Neural progenitor cell (in vitro differentiated cells): ENCODE measurements around the gene TSPAN5. TPM values are rescaled to one million over a fixed set of nuclear protein-coding genes. Genes with fewer than 3 reads are reported as not detected.

Experiments used
- DNase-seq: peaks from one replicate; pipeline ENCODE4 v3.0.0-alpha.2; 2016; ENCODE audit warnings: low spot score
- H2AFZ ChIP-seq: fragments of 200-600 bp; sonication (generic); replicated peaks from 2 replicates; pipeline ENCODE4 v1.6.1; 2016; ENCODE audit warnings: antibody characterized with exemption
- H3F3A ChIP-seq: fragments of 200-600 bp; sonication (generic); 2 replicates; pipeline ENCODE4 v1.6.1; 2016; ENCODE audit warnings: antibody characterized with exemption, low read depth
- H3K27ac ChIP-seq: fragments of 200-600 bp; sonication (generic); 2 replicates; pipeline ENCODE4 v1.5.1; 2016; ENCODE audit warnings: mild to moderate bottlenecking
- H3K27me3 ChIP-seq: fragments of 200-600 bp; sonication (generic); 2 replicates; pipeline ENCODE4 v1.6.1; 2016; ENCODE audit warnings: mild to moderate bottlenecking, moderate library complexity
- H3K36me3 ChIP-seq: fragments of 200-600 bp; sonication (generic); 2 replicates; pipeline ENCODE4 v1.5.1; 2016
- H3K4me1 ChIP-seq: fragments of 200-600 bp; sonication (generic); 2 replicates; pipeline ENCODE4 v1.6.1; 2016; ENCODE audit warnings: mixed run types
- H3K4me2 ChIP-seq: fragments of 200-600 bp; sonication (generic); 2 replicates; pipeline ENCODE4 v1.6.1; 2016
- H3K4me3 ChIP-seq: fragments of 200-600 bp; sonication (generic); 2 replicates; pipeline ENCODE4 v1.5.1; 2016
- H3K79me2 ChIP-seq: fragments of 200-600 bp; sonication (generic); 2 replicates; pipeline ENCODE4 v1.6.1; 2016; ENCODE audit warnings: low read depth
- H3K9ac ChIP-seq: fragments of 200-600 bp; sonication (generic); 2 replicates; pipeline ENCODE4 v1.6.1; 2016
- H3K9me3 ChIP-seq: fragments of 200-600 bp; sonication (generic); 2 replicates; pipeline ENCODE4 v1.5.1; 2016; ENCODE audit warnings: low read depth
- H4K20me1 ChIP-seq: fragments of 200-600 bp; sonication (generic); 2 replicates; pipeline ENCODE4 v1.6.1; 2016; ENCODE audit warnings: low read depth
- H3K27ac Mint-ChIP-seq: 3 replicates; pipeline ENCODE4 v1.8.0; 2021; ENCODE audit warnings: mixed read lengths
- H3K27me3 Mint-ChIP-seq: 2 replicates; pipeline ENCODE4 v1.8.0; 2022; ENCODE audit warnings: low read depth, mild to moderate bottlenecking, inconsistent platforms, moderate library complexity, mixed read lengths; ENCODE audit not compliant: insufficient read depth
- H3K36me3 Mint-ChIP-seq: 3 replicates; pipeline ENCODE4 v1.8.0; 2021; ENCODE audit warnings: mixed read lengths
- H3K4me1 Mint-ChIP-seq: 3 replicates; pipeline ENCODE4 v1.8.0; 2021; ENCODE audit warnings: mixed read lengths
- H3K4me3 Mint-ChIP-seq: 3 replicates; pipeline ENCODE4 v1.8.0; 2021; ENCODE audit warnings: mild to moderate bottlenecking, moderate library complexity, mixed read lengths
- H3K9me3 Mint-ChIP-seq: 3 replicates; pipeline ENCODE4 v1.8.0; 2020; ENCODE audit warnings: mixed read lengths
- CTCF ChIP-seq: fragments of 200-600 bp; sonication (generic); IDR thresholded peaks from 2 replicates; pipeline ENCODE4 v1.5.1; 2017; ENCODE audit warnings: antibody characterized with exemption, mild to moderate bottlenecking
- EZH2 ChIP-seq: fragments of 200-600 bp; sonication (generic); IDR thresholded peaks from 2 replicates; pipeline ENCODE4 v1.6.1; 2017; ENCODE audit warnings: antibody characterized with exemption, mild to moderate bottlenecking, moderate library complexity
- EZH2phosphoT487 ChIP-seq: fragments of 200-600 bp; sonication (generic); IDR thresholded peaks from 2 replicates; pipeline ENCODE4 v1.6.1; 2017; ENCODE audit warnings: antibody characterized with exemption
- total RNA-seq: library from RNA; depleted of rRNA; stranded (reverse); fragments of >200 nt; gene quantifications from 2 replicates; pipeline ENCODE4 v1.2.3, GENCODE V29; 2015; ENCODE audit warnings: low replicate concordance

Gene TSPAN5
- total RNA-seq, 1 donor from 2014 or later = 34.9 TPM

- peaks cover 32% of the 10 kb centered on the region for H3K4me1 ChIP-seq
- H3K4me2 ChIP-seq = no peak overlapping the region
- TF ChIP-seq CTCF (no peak), EZH2phosphoT487 (no peak), EZH2 (no peak)
- H4K20me1 ChIP-seq = no peaks in the 10 kb centered on the region
- Mint-ChIP-seq H3K4me3 (no peak overlapping the region), H3K9me3 (peaks cover 5% of the 10 kb centered on the region), H3K4me1 (peaks cover 75% of the 10 kb centered on the region), H3K36me3 (peaks cover 1% of the 10 kb centered on the region), H3K27ac (peak overlapping the region; percentile 4), H3K27me3 (no peaks in the 10 kb centered on the region)
- no peaks in the 10 kb centered on the region for H3K27me3 ChIP-seq
- H3K9me3 ChIP-seq = no peaks in the 10 kb centered on the region
- no peaks in the 10 kb centered on the region for H3K79me2 ChIP-seq
- DNase-seq = no peak
- no peak overlapping the region for H3K9ac ChIP-seq
- H3K4me3 ChIP-seq = no peak overlapping the region
- H3F3A ChIP-seq = no peaks in the 10 kb centered on the region
- H3K27ac ChIP-seq = no peak overlapping the region
- no peak overlapping the region for H2AFZ ChIP-seq
- H3K36me3 ChIP-seq = no peaks in the 10 kb centered on the region
Measured at GRCh38 chr4:98521486-98521885, 136.9 kb downstream of the TSPAN5 start.

GRCh38 chr4:98519268-98519977 lies 139.0 kb downstream of the TSPAN5 start:
- peaks cover 11% of the 10 kb centered on the region for H3K36me3 Mint-ChIP-seq
- no peaks in the 10 kb centered on the region for H4K20me1 ChIP-seq
- H3K9me3 Mint-ChIP-seq = peaks cover 11% of the 10 kb centered on the region
- H3K4me3 Mint-ChIP-seq = no peak overlapping the region
- no peaks in the 10 kb centered on the region for H3K27me3 ChIP-seq
- H3K4me3 ChIP-seq = no peak overlapping the region
- H3K4me1 Mint-ChIP-seq = peaks cover 79% of the 10 kb centered on the region
- no peak overlapping the region for H3K27ac ChIP-seq
- no peaks in the 10 kb centered on the region for H3K27me3 Mint-ChIP-seq
- no peak overlapping the region for H3K4me2 ChIP-seq
- no peaks in the 10 kb centered on the region for H3K36me3 ChIP-seq
- peaks cover 30% of the 10 kb centered on the region for H3K4me1 ChIP-seq
- no peak overlapping the region for H2AFZ ChIP-seq
- no peaks in the 10 kb centered on the region for H3K79me2 ChIP-seq
- no peaks in the 10 kb centered on the region for H3K9me3 ChIP-seq
- DNase-seq = no peak
- no peaks in the 10 kb centered on the region for H3F3A ChIP-seq
- peak overlapping the region; percentile 5 for H3K27ac Mint-ChIP-seq
- H3K9ac ChIP-seq = no peak overlapping the region
- TF ChIP-seq EZH2phosphoT487 (no peak), CTCF (no peak), EZH2 (no peak)

GRCh38 chr4:98518559-98519267 lies 139.7 kb downstream of the TSPAN5 start:
- Mint-ChIP-seq H3K4me1 (peaks cover 71% of the 10 kb centered on the region), H3K27me3 (no peaks in the 10 kb centered on the region), H3K4me3 (no peak overlapping the region), H3K9me3 (peaks cover 11% of the 10 kb centered on the region), H3K36me3 (peaks cover 11% of the 10 kb centered on the region), H3K27ac (peak overlapping the region; percentile 23)
- Histone ChIP-seq H3F3A (no peaks in the 10 kb centered on the region), H3K9ac (no peak overlapping the region), H3K79me2 (no peaks in the 10 kb centered on the region), H3K4me2 (no peak overlapping the region), H3K36me3 (no peaks in the 10 kb centered on the region), H3K4me1 (peaks cover 25% of the 10 kb centered on the region), H3K9me3 (no peaks in the 10 kb centered on the region), H3K27ac (no peak overlapping the region), H4K20me1 (no peaks in the 10 kb centered on the region), H3K27me3 (no peaks in the 10 kb centered on the region), H2AFZ (no peak overlapping the region), H3K4me3 (no peak overlapping the region)
- DNase-seq = no peak
- no peak for TF ChIP-seq EZH2
- TF ChIP-seq EZH2phosphoT487 = no peak
- TF ChIP-seq CTCF = no peak
